NCI-H345 treated with DMSO at 0.1 percent for 48 hours (cell line): ENCODE results near the gene ARRB1.
"Not testable (repeated sequence)": the region's sequence is repeated elsewhere in the genome, so short reads cannot be mapped to it uniquely, and the experiment has no call there.

ENCODE experiments used
- DNase-seq: peaks from one replicate; lab custom pipeline; 2025; ENCODE audit not compliant: unreplicated experiment; lab: John Stamatoyannopoulos, UW

Gene ARRB1

DNA sequence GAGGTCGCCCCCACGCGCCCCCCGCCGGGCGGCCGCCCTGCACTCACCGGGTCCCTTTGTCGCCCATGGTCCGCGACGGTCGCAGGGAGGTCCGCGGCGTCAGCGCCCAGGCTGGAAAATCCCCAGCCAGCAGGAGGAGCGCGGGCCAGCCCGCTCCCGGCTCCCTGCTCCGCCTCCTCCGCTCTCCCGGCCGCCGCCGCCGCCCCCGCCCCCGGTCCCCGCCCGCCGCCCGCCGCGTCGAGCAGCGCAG lies at the start of gene ARRB1:
Gene ARRB1 (minus strand): TSS at position 121 of the 250 bp plus-strand sequence. CDS start 54 bp downstream, at position 67.
- DNase-seq = no peak

DNA sequence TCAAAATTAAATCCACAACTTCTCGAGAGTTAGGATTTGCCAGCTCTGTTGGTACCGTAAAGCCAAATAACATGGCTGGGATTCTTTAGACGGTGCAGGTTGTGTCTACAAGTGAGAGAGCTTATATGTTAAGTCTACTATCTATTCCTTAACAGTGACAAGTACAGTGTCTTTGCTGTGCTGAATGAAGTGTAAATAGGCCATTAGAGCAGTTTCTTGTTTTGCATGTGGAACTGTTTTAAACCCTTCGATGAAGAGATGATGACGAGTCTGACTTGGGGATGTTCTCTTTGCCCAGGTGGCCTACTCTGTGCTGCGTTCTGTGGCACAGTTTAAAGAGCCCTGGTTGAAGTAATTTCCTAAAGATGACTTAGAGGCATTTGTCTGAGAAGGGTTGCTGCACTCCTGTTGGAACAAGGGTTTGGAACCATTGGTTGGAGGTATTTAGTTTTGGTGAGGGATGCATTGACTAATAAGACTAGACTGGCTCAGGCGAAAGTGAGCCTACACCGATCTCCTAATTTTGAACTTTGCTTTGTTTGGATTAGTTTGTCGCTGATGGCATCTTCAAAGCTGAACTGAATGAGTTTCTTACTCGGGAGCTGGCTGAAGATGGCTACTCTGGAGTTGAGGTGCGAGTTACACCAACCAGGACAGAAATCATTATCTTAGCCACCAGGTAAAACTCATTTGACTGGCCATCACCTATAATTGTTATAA lies 48.8 kb upstream of the ARRB1 start:
- no peak for DNase-seq

GRCh38 chr11:75399344-75400145 lies 48.1 kb upstream of the ARRB1 start, which contains the start of gene RPS3:
TSS of gene RPS3 (plus strand) at chr11:75399518. CDS start at chr11:75399548, 30 bp downstream.
- DNase-seq = peak; percentile 87

DNA sequence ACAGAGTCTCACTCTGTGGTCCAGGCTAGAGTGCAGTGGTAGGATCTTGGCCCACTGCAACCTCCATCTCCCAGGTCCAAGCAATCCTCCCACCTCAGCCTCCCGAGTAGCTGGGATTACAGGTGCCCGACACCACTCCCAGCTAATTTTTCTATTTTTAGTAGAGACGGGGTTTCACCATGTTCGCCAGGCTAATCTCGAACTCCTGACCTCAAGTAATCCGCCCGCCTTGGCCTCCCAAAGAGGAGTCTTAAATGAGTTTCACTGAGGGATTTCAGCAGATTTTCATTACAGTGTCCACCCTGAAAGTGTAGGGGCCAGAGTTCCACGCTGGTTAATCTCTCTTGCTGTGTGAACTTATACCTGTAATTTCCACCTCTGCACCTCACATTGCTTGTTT lies 47.4 kb upstream of the ARRB1 start:
- DNase-seq = no peak

- no peak for DNase-seq
Measured at GRCh38 chr11:75394085-75394840, 42.8 kb upstream of the ARRB1 start.

DNA sequence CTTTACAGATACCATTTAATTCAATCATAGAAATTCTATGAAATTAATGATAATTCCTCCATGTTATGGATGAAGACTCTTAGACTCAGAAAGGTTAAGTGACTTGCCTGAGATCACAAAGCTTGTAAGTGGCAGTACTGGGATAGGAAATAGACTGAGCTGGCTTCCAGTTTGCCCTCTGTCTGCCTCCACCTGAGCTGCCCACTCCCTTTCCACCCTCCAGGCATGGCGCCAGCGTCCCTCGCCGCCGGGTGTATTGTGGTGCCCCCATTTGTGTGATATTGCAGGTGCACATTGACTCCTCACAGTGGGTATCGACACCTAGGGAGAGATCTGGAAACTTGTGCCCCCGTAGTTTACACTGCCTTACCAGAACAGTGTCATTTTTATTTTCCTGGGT lies 38.5 kb upstream of the ARRB1 start:
- DNase-seq = no peak

- no peak for DNase-seq
Measured at GRCh38 chr11:75389276-75389605, 37.8 kb upstream of the ARRB1 start.

GRCh38 chr11:75388386-75389275 lies 37.2 kb upstream of the ARRB1 start:
- peak; percentile 95 for DNase-seq

DNA sequence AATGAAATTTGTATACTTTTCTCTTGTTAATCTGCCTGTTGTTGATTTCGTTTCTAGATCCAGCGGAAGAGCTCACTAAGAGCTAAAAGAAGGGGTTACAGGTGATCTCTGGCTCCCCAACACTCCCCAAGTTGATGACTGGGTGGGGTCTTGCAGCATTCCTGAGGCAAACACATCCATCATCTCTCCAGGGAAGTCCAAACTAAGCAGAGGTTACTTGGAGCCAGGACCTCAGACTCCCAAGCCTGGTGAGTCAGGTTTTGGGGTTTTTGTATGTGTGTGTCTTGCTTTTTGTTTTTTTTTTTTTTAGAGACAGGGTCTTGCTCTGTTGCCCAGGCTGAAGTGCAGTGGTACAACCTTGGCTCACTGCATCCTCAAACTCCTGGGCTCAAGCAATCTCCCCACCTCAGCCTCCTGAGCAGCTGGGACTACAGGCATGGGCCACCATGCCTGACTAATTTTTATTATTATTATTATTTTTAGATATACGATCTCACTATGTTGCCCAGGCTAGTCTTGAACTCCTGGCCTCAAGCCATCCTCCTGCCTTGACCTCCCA lies 36.4 kb upstream of the ARRB1 start:
- DNase-seq = no peak

DNA sequence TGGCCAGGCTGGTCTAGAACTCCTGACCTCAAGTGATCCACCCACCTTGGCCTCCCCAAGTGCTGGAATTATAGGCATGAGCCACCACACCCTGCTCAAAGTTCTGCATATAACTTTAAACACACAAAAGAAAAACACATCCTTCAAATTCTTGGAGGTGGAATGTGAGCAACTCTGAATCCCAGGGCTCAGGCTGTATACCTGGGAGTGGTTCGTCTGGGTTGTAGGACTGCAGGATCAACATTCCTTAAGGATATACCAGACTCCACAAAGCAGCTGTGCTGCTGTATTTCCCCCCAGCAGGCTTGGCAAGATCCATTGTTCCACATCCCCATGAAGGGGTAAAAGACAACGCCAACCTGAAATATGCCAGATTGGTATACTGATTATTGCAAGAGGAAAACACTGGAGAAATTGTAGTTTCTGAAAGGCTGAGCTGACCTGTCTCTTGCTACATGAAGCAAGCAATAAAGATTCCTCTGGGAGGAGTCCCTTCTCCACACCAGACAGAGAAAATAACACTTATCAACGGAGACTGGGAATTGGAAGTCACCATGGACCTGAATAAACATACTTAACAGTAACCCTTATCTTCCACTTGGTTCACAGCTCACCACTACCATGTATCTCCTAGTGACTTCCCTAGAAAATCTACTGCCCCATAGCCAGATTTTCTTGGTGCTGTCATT lies 35.6 kb upstream of the ARRB1 start:
- DNase-seq = no peak

- DNase-seq = peak; percentile 41
Measured at GRCh38 chr11:75384438-75385080, 33.1 kb upstream of the ARRB1 start.

DNA sequence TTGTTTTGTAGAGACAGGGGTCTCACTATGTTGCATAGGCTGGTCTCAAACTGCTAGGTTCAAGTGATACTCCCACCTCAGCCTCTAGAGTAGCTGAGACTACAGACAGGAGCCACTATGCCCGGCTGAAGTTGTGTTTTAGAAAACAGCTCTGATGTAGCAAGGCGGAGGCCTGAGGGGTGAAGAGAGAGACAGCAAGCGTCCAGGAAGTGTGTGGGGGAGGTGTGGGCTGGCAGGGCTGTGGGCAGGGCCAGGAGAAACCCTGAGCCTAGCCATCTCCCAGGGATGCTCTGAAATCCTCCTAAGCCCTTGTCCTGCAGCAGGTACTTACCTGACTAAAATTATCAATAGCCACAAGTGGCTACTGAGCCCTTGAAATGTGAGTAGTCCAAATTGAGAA lies 31.8 kb upstream of the ARRB1 start:
- DNase-seq = no peak

DNA sequence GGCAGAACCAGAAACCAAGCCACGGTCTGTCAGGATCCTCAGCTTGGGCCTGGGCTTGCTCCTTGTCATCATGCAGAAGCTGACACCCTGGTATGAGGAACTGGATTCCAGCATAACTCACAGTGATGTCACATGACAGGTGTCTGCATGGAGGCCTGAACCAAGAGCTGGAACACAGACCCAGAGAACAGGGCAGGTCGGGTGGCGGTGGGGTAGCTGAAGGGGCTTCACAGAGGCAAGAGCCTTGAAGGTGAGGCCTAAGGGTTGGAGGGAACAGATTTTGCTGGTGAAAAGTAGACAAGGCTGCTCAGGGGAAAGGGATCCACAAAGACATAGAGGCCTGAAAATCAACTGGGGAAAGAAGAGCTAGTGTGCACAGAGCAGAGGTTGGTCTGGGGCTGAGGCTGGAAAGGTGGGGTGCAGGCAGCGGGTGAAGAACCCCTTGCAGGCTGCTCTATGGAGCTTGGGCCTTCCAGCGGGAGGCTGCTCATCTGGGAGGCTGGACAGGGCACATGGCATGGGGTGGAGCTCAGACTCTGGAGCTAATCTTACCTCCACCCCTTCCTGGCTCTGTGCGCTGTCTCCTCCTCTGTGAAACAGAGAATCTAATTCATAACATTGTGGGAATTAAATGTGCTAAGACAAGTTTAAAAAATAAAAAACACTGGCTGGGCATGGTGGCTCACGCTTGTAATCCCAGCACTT lies 29.4 kb upstream of the ARRB1 start:
- no peak for DNase-seq

GRCh38 chr11:75380245-75380644 lies 28.8 kb upstream of the ARRB1 start:
- no peak for DNase-seq

GRCh38 chr11:75378776-75379175 lies 27.3 kb upstream of the ARRB1 start:
- not testable (repeated sequence) for DNase-seq

DNA sequence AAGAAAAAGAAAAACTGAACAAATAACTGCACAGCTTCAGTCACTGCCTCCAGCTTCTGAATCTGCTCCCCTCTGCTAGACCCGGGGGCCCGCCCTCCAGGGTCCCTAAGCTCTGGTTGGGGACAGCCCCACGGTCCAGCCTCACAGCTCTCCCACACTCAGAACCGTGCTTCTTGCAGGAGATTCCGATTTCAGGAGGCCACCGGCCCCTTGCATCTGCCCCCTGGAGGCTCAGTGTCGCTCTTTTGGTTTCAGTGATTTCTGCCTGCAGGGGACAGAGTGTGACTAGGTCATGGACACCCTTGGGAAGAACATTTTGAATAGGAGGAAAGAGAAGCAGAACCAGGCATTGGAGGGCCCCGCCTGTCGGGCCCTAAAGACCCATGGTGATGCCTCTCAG lies 24.7 kb upstream of the ARRB1 start:
- no peak for DNase-seq

- no peak for DNase-seq
Measured at GRCh38 chr11:75375626-75376025, 24.2 kb upstream of the ARRB1 start.

DNA sequence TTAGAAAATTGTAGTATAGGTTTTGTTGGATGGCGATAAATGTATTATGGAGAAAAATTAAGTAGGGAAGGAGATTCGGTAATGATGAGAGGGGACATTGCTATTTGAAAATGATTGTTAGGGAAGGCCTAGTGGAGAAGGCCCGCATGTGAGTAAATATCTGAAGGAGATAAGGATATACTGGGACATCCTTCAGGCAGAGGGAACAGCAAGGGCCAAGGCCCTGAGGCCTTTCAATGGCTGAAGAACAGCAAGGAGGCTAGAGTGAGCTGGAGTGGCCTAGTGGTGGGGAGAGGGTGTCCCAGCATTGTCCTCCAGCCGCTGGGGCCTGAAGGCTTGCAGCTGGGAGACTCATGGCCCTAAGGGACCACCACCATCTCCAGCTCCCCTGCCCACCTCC lies 23.2 kb upstream of the ARRB1 start:
- DNase-seq = no peak

DNA sequence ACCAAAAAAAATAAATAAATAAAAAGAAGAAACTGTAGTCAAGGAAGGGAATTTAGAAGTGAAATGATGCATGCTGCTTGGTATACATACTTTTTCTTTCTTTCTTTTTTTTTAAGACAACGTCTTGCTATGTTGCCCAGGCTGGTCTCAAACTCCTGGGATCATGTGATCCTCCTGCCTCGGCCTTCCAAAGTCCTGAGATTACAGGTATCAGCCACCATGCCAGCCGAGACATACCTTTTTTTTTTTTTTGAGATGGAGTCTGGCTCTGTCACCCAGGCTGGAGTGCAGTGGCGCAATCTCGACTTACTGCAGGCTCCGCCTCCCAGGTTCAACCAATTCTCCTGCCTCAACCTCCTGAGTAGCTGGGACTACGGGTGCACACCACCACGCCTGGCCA lies 21.7 kb upstream of the ARRB1 start:
- DNase-seq = no peak
